ENCODE measurements around the gene SLIT3. TPM values are rescaled to one million over a fixed set of nuclear protein-coding genes. Genes with fewer than 3 reads are reported as not detected.

The SLIT3 gene
- total and polyA plus RNA-seq, 9 of the 15 experiments (the other 6 are each of a cell fraction or from before 2014, with no cell fraction given): 0.01 to 0.04 TPM; not detected in 7

- TF ChIP-seq REST (IDR thresholded peaks at IDR 0.05; ENCODE audit: borderline replicate concordance): peak; percentile 72; the same call in 1 of the 2 replicates
- TF ChIP-seq REST (CRISPR knock-in tag; IDR thresholded peaks at IDR 0.05; ENCODE audit: low read depth): no peak
- TF ChIP-seq ZKSCAN8 (CRISPR knock-in tag; IDR thresholded peaks at IDR 0.05): no peak
- no peak for TF ChIP-seq SREBF2 (CRISPR knock-in tag; IDR thresholded peaks at IDR 0.05)
- TF ChIP-seq, protein P1, sequence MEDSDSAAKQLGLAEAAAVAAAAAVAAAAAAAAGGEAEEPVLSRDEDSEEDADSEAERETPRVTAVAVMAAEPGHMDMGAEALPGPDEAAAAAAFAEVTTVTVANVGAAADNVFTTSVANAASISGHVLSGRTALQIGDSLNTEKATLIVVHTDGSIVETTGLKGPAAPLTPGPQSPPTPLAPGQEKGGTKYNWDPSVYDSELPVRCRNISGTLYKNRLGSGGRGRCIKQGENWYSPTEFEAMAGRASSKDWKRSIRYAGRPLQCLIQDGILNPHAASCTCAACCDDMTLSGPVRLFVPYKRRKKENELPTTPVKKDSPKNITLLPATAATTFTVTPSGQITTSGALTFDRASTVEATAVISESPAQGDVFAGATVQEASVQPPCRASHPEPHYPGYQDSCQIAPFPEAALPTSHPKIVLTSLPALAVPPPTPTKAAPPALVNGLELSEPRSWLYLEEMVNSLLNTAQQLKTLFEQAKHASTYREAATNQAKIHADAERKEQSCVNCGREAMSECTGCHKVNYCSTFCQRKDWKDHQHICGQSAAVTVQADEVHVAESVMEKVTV (CRISPR knock-in tag; IDR thresholded peaks at IDR 0.05): peak; percentile 79
- TF ChIP-seq, protein P2, sequence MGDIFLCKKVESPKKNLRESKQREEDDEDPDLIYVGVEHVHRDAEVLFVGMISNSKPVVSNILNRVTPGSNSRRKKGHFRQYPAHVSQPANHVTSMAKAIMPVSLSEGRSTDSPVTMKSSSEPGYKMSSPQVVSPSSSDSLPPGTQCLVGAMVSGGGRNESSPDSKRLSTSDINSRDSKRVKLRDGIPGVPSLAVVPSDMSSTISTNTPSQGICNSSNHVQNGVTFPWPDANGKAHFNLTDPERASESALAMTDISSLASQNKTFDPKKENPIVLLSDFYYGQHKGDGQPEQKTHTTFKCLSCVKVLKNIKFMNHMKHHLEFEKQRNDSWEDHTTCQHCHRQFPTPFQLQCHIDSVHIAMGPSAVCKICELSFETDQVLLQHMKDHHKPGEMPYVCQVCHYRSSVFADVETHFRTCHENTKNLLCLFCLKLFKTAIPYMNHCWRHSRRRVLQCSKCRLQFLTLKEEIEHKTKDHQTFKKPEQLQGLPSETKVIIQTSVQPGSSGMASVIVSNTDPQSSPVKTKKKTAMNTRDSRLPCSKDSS (IDR thresholded peaks at IDR 0.05; ENCODE audit: low read depth, partially characterized antibody): no peak
- no peak for TF ChIP-seq JUN (IDR thresholded peaks at IDR 0.05; ENCODE audit: borderline replicate concordance, low read depth, low read length)
- no peak for TF ChIP-seq JUN (CRISPR knock-in tag; IDR thresholded peaks at IDR 0.05; ENCODE audit: borderline replicate concordance)
- no peak for TF ChIP-seq XRCC4 (IDR thresholded peaks at IDR 0.05; ENCODE audit: extremely low read depth, insufficient read depth, insufficient read length)
- no peak for TF ChIP-seq ZNF436 (CRISPR knock-in tag; IDR thresholded peaks at IDR 0.05)
- no peak for TF ChIP-seq CEBPG (CRISPR knock-in tag; IDR thresholded peaks at IDR 0.05)
- TF ChIP-seq CEBPG (tag; conservative IDR thresholded peaks at IDR 0.05 in 1 of 2, IDR thresholded peaks at IDR 0.05 in 1 of 2): no peak
- no peak for TF ChIP-seq CBX1 (IDR thresholded peaks at IDR 0.05; ENCODE audit: low read depth)
- 0 out of 2 replicates have a peak, but pooled peaks have one; percentile 43 for TF ChIP-seq CTBP1 (IDR thresholded peaks at IDR 0.05; ENCODE audit: borderline replicate concordance)
- TF ChIP-seq ZEB2 (IDR thresholded peaks at IDR 0.05): no peak
- peak; percentile 70 for TF ChIP-seq ZNF707 (CRISPR knock-in tag; conservative IDR thresholded peaks at IDR 0.05)
- 0 out of 4 replicates have a peak, but pooled peaks of 1 of the 2 experiments have one; percentile 30 for TF ChIP-seq MAZ (CRISPR knock-in tag; conservative IDR thresholded peaks at IDR 0.05 in 1 of 2, IDR thresholded peaks at IDR 0.05 in 1 of 2)
Measured at GRCh38 chr5:168747987-168748777, 552.8 kb downstream of the SLIT3 start (continued).
